ENCODE measurements around the gene TMEM245. TPM values are rescaled to one million over a fixed set of nuclear protein-coding genes. Genes with fewer than 3 reads are reported as not detected.

Gene TMEM245
- polyA plus RNA-seq, 3 donors, result 6.9 to 11.3 (median 9.7) TPM

GRCh38 chr9:109017493-109017892, 102.3 kb downstream of the TMEM245 start:
- no peaks in the 10 kb centered on the region for H3K79me2 ChIP-seq (ENCODE audit: insufficient read depth, low read length)
- H3K36me3 ChIP-seq (replicated peaks in 1 of 2; ENCODE audit: control insufficient read depth in 1 of 2, insufficient read depth in 2 of 2, low read length in 2 of 2), result peaks cover 0 to 11% of the 10 kb centered on the region in 2 donors
- 88% methylated on average over 1 of the region's 6 CpGs for WGBS (ENCODE audit: insufficient coverage)
- H3K9me3 ChIP-seq (replicated peaks in 1 of 2; ENCODE audit: control insufficient read depth in 1 of 2, insufficient read depth in 1 of 2, low read length in 2 of 2), result no peaks in the 10 kb centered on the region
- peak overlapping the region in 1 of 7 donors; percentile 28 for H3K27ac Mint-ChIP-seq
- H3K27me3 ChIP-seq (ENCODE audit: control insufficient read depth in 2 of 2, insufficient read depth in 2 of 2, low read length in 2 of 2), result no peaks in the 10 kb centered on the region
- H3K27ac ChIP-seq (ENCODE audit: low read depth in 1 of 2, low read length in 2 of 2), result no peak overlapping the region
- H3K4me3 Mint-ChIP-seq, result no peak overlapping the region
- no peak overlapping the region for H3K4me3 ChIP-seq (replicated peaks in 1 of 3; ENCODE audit: low read depth in 2 of 3, low read length in 3 of 3)
- TF ChIP-seq, protein P1, sequence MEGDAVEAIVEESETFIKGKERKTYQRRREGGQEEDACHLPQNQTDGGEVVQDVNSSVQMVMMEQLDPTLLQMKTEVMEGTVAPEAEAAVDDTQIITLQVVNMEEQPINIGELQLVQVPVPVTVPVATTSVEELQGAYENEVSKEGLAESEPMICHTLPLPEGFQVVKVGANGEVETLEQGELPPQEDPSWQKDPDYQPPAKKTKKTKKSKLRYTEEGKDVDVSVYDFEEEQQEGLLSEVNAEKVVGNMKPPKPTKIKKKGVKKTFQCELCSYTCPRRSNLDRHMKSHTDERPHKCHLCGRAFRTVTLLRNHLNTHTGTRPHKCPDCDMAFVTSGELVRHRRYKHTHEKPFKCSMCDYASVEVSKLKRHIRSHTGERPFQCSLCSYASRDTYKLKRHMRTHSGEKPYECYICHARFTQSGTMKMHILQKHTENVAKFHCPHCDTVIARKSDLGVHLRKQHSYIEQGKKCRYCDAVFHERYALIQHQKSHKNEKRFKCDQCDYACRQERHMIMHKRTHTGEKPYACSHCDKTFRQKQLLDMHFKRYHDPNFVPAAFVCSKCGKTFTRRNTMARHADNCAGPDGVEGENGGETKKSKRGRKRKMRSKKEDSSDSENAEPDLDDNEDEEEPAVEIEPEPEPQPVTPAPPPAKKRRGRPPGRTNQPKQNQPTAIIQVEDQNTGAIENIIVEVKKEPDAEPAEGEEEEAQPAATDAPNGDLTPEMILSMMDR (IDR thresholded peaks at IDR 0.05), result no peak
- no peak overlapping the region for H2AFZ ChIP-seq (ENCODE audit: insufficient read depth, low read depth, low read length, poor library complexity, severe bottlenecking)
- intact Hi-C loops (cut with micrococcal nuclease), result loop anchor here in 1 of 2 donors (10.0 kb wide), 1 partner anchor 97 kb away; the partner anchor contains the start of gene TMEM245
- H3K27me3 Mint-ChIP-seq (ENCODE audit: low read depth in 3 of 3), result peaks cover 1 to 3% (median 3%) of the 10 kb centered on the region in 3 donors
- no peaks in the 10 kb centered on the region for H4K20me1 ChIP-seq (ENCODE audit: insufficient read depth, low read length)
- no peak overlapping the region for H3K4me2 ChIP-seq (replicated peaks; ENCODE audit: extremely low read depth, low read length, poor library complexity, severe bottlenecking)
- H3K36me3 Mint-ChIP-seq, result peaks cover 8 to 13% of the 10 kb centered on the region in 2 donors
- H3K4me1 ChIP-seq (ENCODE audit: control insufficient read depth in 1 of 2, insufficient read depth in 2 of 2, low read length in 2 of 2), result peaks cover 11 to 13% of the 10 kb centered on the region in 2 donors
- peak in 1 of 3 donors; percentile 17 for DNase-seq
- H3K9me3 Mint-ChIP-seq, result peaks cover 0 to 2% (median 0%) of the 10 kb centered on the region in 7 donors
- peaks cover 19% of the 10 kb centered on the region for H3K4me1 Mint-ChIP-seq
- H3K9ac ChIP-seq (ENCODE audit: insufficient read depth, low read length, poor library complexity, severe bottlenecking), result no peak overlapping the region

- intact Hi-C loops (cut with micrococcal nuclease), result loop anchor here in 1 of 2 donors (10.0 kb wide), 1 partner anchor 98 kb away; the partner anchor contains the start of gene TMEM245
- H3K36me3 ChIP-seq (replicated peaks in 1 of 2; ENCODE audit: control insufficient read depth in 1 of 2, insufficient read depth in 2 of 2, low read length in 2 of 2), result peaks cover 0 to 11% of the 10 kb centered on the region in 2 donors
- H3K27me3 ChIP-seq (ENCODE audit: control insufficient read depth in 2 of 2, insufficient read depth in 2 of 2, low read length in 2 of 2), result no peaks in the 10 kb centered on the region
- H3K9me3 Mint-ChIP-seq, result peaks cover 0 to 2% (median 0%) of the 10 kb centered on the region in 7 donors
- no peak overlapping the region for H3K9ac ChIP-seq (ENCODE audit: insufficient read depth, low read length, poor library complexity, severe bottlenecking)
- TF ChIP-seq, protein P1 (IDR thresholded peaks at IDR 0.05), result no peak
- H4K20me1 ChIP-seq (ENCODE audit: insufficient read depth, low read length), result no peaks in the 10 kb centered on the region
- H3K4me3 ChIP-seq (replicated peaks in 1 of 3; ENCODE audit: low read depth in 2 of 3, low read length in 3 of 3), result no peak overlapping the region
- H3K36me3 Mint-ChIP-seq, result peaks cover 8 to 13% of the 10 kb centered on the region in 2 donors
- H3K4me1 ChIP-seq (ENCODE audit: control insufficient read depth in 1 of 2, insufficient read depth in 2 of 2, low read length in 2 of 2), result peaks cover 15 to 17% of the 10 kb centered on the region in 2 donors
- no peak overlapping the region for H2AFZ ChIP-seq (ENCODE audit: insufficient read depth, low read depth, low read length, poor library complexity, severe bottlenecking)
- no peak overlapping the region for H3K27ac ChIP-seq (ENCODE audit: low read depth in 1 of 2, low read length in 2 of 2)
- H3K9me3 ChIP-seq (replicated peaks in 1 of 2; ENCODE audit: control insufficient read depth in 1 of 2, insufficient read depth in 1 of 2, low read length in 2 of 2), result no peaks in the 10 kb centered on the region
- H3K4me2 ChIP-seq (replicated peaks; ENCODE audit: extremely low read depth, low read length, poor library complexity, severe bottlenecking), result no peak overlapping the region
- H3K27ac Mint-ChIP-seq, result no peak overlapping the region
- H3K79me2 ChIP-seq (ENCODE audit: insufficient read depth, low read length), result no peaks in the 10 kb centered on the region
- DNase-seq, result no peak
- peaks cover 23% of the 10 kb centered on the region for H3K4me1 Mint-ChIP-seq
- H3K27me3 Mint-ChIP-seq (ENCODE audit: low read depth in 3 of 3), result peaks cover 3 to 8% (median 6%) of the 10 kb centered on the region in 3 donors
- no peak overlapping the region for H3K4me3 Mint-ChIP-seq
Observed at GRCh38 chr9:109017061-109017460, 102.7 kb downstream of the TMEM245 start.

Measured in CD14-positive monocyte (primary cell).